ENCODE results near the gene TSNAX. TPM values are rescaled to one million over a fixed set of nuclear protein-coding genes. Genes with fewer than 3 reads are reported as not detected.

The TSNAX gene
- total and polyA plus RNA-seq, 12 donors: 11.6 to 98.3 (median 42.2) TPM

DNA sequence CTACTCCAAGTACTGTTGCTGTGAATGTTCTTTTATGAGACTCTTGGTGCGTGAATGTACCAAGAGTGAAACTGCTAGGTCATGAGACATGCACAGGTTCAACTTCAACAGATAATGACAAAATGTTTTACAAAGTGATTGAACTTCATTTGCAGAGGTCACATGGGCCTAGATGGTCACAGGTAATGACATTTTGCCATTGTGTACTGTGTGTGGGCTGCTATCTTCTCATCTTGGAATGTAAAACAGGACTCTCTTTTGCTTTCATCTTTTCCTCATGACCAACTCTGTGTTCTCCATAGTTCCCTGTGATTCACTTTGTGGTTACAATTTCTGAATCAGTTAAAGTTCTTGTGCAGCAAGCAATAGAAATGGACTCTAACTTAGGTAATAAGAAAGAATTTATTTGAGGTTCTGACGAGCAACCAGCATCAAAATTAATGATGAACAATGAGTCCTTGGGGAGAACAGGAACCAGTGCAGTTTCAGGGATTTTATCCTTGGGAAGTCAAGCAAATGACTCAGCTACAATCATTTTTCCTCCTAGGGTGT is 16.2 kb upstream of the TSNAX start:
- DNase-seq: no peak
- H3K27me3 ChIP-seq: no peaks in the 10 kb centered on the region
- no peak for TF ChIP-seq POLR2A (IDR thresholded peaks at IDR 0.05)
- TF ChIP-seq, protein P1, sequence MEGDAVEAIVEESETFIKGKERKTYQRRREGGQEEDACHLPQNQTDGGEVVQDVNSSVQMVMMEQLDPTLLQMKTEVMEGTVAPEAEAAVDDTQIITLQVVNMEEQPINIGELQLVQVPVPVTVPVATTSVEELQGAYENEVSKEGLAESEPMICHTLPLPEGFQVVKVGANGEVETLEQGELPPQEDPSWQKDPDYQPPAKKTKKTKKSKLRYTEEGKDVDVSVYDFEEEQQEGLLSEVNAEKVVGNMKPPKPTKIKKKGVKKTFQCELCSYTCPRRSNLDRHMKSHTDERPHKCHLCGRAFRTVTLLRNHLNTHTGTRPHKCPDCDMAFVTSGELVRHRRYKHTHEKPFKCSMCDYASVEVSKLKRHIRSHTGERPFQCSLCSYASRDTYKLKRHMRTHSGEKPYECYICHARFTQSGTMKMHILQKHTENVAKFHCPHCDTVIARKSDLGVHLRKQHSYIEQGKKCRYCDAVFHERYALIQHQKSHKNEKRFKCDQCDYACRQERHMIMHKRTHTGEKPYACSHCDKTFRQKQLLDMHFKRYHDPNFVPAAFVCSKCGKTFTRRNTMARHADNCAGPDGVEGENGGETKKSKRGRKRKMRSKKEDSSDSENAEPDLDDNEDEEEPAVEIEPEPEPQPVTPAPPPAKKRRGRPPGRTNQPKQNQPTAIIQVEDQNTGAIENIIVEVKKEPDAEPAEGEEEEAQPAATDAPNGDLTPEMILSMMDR (IDR thresholded peaks at IDR 0.05): no peak
- intact Hi-C loops (cut with DNase I): no loop called here
- WGBS, 4 donors: 62 to 67% (median 65%) methylated on average over 2 of the region's 2 CpGs
- no peaks in the 10 kb centered on the region for H3K36me3 ChIP-seq (replicated peaks in 1 of 2)
- no peak overlapping the region for H3K4me3 ChIP-seq
- H3K27ac ChIP-seq: peak overlapping the region in 1 of 5 donors; percentile 17
- H3K9me3 ChIP-seq (replicated peaks in 1 of 3): no peaks in the 10 kb centered on the region
- H3K4me1 ChIP-seq (replicated peaks in 1 of 2): peaks cover 0 to 7% of the 10 kb centered on the region in 2 donors

GRCh38 chr1:231515748-231516147 is 12.7 kb upstream of the TSNAX start:
- Histone ChIP-seq H3K36me3 (replicated peaks in 1 of 2) (no peaks in the 10 kb centered on the region), H3K4me3 (no peak overlapping the region), H3K9me3 (replicated peaks in 1 of 3) (no peaks in the 10 kb centered on the region), H3K4me1 (replicated peaks in 1 of 2) (peaks cover 0 to 7% of the 10 kb centered on the region in 2 donors), H3K27ac (no peak overlapping the region), H3K27me3 (no peaks in the 10 kb centered on the region)
- WGBS, 4 donors: 65 to 78% (median 68%) methylated on average over 2 of the region's 2 CpGs
- no peak for DNase-seq
- intact Hi-C loops (cut with DNase I): no loop called here
- TF ChIP-seq POLR2A (IDR thresholded peaks at IDR 0.05): no peak
- TF ChIP-seq, protein P1 (IDR thresholded peaks at IDR 0.05): no peak

DNA sequence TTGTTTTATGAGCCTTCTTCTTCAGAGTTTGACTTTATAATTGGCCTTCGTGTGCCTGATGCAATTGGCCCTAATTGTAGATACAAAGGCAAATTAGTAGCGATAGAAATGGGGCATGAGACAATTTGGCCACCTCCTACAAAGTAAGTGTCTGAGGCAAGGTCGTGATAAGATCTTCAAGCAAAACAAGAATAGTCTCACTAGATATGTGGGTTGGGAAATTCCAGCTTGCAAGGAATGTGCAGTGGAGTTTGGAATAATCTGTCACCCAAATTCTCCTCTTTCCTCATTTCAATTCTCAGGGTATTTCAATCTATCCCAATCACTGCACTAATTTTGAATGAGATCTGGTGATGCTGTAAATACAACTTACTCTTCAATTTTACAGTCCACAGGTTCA is 11.4 kb upstream of the TSNAX start:
- Histone ChIP-seq H3K9me3 (replicated peaks in 1 of 3) (no peaks in the 10 kb centered on the region), H3K4me1 (replicated peaks in 1 of 2) (peaks cover 0 to 6% of the 10 kb centered on the region in 2 donors), H3K4me3 (no peak overlapping the region), H3K27me3 (no peaks in the 10 kb centered on the region), H3K27ac (no peak overlapping the region), H3K36me3 (replicated peaks in 1 of 2) (no peaks in the 10 kb centered on the region)
- TF ChIP-seq, protein P1 (IDR thresholded peaks at IDR 0.05): no peak
- no peak for TF ChIP-seq POLR2A (IDR thresholded peaks at IDR 0.05)
- WGBS, 4 donors: 61 to 67% (median 64%) methylated on average over 3 of the region's 3 CpGs
- intact Hi-C loops (cut with DNase I): no loop called here
- DNase-seq: no peak

- Histone ChIP-seq H3K4me3 (no peak overlapping the region), H3K27me3 (no peaks in the 10 kb centered on the region), H3K9me3 (replicated peaks in 1 of 3) (no peaks in the 10 kb centered on the region), H3K36me3 (replicated peaks in 1 of 2) (no peaks in the 10 kb centered on the region), H3K27ac (no peak overlapping the region), H3K4me1 (replicated peaks in 1 of 2) (no peaks in the 10 kb centered on the region)
- WGBS, 4 donors: 80 to 89% (median 81%) methylated on average over 5 of the region's 5 CpGs
- intact Hi-C loops (cut with DNase I): no loop called here
- DNase-seq: no peak
- no peak for TF ChIP-seq POLR2A (IDR thresholded peaks at IDR 0.05)
- TF ChIP-seq, protein P1 (IDR thresholded peaks at IDR 0.05): no peak
Observed at GRCh38 chr1:231518485-231519034, 9.9 kb upstream of the TSNAX start.

Measured in adrenal gland (tissue), 12 donors.